ENCODE results near the gene GSN.

Gene GSN

DNA sequence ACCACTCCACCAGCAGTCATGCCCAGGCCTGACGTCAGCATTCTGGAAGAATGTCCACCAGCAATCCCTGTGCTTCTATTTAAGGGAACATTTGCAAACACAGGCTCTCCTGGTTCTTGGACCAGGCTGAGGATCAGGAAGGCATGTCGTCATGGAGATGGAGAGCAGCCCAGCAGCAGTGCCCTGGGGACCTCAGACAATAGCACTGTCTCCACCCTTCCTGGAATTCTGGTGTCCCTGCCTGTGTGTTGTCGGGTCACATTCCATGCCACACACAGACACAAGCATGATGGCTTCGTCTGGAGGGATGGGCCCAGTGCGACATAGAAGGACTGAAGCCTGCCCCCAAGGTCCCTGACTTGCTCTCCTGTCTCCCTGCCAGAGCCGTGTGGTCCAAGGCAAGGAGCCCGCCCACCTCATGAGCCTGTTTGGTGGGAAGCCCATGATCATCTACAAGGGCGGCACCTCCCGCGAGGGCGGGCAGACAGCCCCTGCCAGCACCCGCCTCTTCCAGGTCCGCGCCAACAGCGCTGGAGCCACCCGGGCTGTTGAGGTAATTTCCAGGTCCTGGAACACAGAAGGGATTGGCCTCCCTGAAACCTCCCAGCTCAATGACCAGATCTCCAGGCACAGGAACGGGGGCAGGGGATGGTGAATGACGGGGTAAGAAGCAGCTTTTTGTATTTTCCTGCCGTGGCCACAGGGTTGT is 58.3 kb downstream of the GSN start:
- DNase-seq: no peak

- DNase-seq: no peak
These were observed 59.1 kb downstream of the GSN start for GRCh38 chr9:121326901-121327613.

GRCh38 chr9:121328476-121328875 is 60.5 kb downstream of the GSN start:
- DNase-seq: no peak

- no peak for DNase-seq
These were observed 61.1 kb downstream of the GSN start for GRCh38 chr9:121328876-121329681.

- no peak for DNase-seq
These were observed 63.6 kb downstream of the GSN start for GRCh38 chr9:121331549-121331948.

DNA sequence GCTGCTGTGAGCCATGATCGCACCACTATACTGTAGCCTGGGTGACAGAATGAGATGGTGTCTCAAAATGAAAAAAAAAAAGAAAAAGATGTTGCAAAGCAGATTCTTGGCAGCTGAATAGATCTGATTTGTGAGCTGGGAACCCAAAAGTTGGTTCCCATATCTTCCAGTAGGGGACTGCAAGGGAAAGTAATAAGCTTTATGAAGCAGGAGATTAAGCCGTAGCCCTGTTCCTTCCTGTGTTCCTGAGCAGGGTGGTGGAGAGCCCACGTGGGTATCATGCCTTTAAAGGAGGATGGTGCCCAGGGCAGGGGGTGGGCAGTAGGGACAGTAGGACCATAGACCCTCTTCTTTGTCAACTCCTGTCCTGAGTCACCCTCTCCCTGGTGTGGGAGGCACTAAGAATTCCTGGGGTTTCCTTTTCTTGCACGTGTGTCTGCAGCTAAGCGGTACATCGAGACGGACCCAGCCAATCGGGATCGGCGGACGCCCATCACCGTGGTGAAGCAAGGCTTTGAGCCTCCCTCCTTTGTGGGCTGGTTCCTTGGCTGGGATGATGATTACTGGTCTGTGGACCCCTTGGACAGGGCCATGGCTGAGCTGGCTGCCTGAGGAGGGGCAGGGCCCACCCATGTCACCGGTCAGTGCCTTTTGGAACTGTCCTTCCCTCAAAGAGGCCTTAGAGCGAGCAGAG is 64.2 kb downstream of the GSN start:
- DNase-seq: no peak

- peak; percentile 86 for DNase-seq
These were observed 66.2 kb downstream of the GSN start for GRCh38 chr9:121333950-121334773.

GRCh38 chr9:121336665-121337064 is 68.7 kb downstream of the GSN start:
- no peak for DNase-seq

GRCh38 chr9:121339437-121339836 is 71.5 kb downstream of the GSN start:
- no peak for DNase-seq

- no peak for DNase-seq
These were observed 72.9 kb downstream of the GSN start for GRCh38 chr9:121340676-121341392.

GRCh38 chr9:121344184-121344583 is 76.2 kb downstream of the GSN start:
- no peak for DNase-seq

GRCh38 chr9:121345070-121345469 is 77.1 kb downstream of the GSN start:
- DNase-seq: no peak

- DNase-seq: no peak
These were observed 80.3 kb downstream of the GSN start for GRCh38 chr9:121348221-121348620.

GRCh38 chr9:121349009-121349408 is 81.0 kb downstream of the GSN start:
- no peak for DNase-seq

DNA sequence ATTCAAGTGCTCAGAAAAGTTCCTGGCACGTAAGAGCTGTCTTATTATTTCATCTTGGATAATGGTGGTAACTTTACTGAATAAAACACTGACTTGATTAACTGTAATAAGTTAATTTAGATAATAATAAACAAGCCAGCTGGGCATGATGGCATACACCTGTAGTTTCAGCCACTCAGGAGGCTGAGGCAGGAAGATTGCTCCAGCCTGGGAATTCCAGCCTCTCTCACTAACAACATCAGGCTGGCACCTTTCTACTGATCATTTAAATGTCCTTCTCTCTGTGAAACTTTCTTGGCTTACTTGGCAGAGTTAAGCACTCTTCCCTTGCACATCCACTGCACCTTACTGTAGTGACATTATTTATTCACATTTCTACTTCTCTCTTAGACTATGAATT is 82.1 kb downstream of the GSN start:
- no peak for DNase-seq

- DNase-seq: peak; percentile 89
These were observed 83.1 kb downstream of the GSN start for GRCh38 chr9:121350993-121351561.

DNA sequence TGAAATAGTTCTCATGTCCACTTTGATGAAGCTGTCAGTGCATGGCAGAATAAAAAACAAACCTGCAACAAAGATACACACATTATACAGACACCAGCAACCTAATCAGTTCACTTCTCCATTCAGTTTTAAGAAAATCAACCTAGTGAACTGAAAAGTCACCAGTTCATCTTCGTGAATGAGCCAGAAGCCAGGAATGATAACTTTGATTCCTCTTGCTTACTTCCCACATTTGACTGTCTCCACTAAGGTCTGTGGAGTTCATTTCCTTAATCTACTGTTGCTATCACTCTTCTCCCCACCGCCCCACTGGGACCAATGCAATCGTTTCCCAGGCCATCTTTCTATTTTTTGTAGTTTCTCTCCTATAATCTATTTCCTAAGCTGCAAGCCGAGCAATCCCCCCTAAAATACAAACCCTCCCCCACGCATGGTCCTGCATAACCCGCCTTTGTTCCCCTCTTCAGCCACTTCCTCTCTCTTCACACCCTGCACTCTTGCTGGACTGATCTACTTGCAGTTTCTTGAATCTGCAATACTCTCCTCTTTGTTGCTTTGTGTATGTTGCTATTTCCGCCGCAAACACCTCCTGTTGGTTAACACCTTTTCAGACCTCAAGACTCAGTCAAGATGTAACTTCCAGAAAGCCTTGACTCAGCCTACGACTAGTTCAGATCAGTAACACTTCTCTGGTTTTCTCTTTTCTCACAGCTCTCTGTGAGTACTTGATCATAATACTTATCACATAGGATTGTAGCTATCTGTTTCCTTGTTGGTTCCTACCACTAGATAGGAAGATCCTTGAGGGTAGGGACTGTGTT is 85.5 kb downstream of the GSN start:
- peak; percentile 76 for DNase-seq

- DNase-seq: peak; percentile 84
These were observed 86.2 kb downstream of the GSN start for GRCh38 chr9:121354141-121354540.

DNA sequence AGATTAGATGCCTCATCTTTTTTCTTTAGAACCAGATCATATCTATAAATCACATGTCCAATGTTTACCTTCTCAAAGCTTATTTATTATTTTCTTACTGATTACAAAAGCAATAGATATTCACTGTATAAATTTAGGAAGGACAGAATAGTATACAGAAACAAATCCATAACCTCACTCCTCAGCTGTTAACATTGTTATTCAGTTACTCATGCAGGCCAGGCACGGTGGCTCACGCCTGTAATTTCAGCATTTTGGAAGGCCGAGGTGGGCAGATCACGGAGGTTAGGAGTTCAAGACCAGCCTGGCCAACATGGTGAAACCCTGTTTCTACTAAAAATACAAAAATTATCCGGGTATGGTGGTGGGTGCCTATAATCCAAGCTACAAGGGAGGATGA is 86.8 kb downstream of the GSN start:
- DNase-seq: no peak

DNA sequence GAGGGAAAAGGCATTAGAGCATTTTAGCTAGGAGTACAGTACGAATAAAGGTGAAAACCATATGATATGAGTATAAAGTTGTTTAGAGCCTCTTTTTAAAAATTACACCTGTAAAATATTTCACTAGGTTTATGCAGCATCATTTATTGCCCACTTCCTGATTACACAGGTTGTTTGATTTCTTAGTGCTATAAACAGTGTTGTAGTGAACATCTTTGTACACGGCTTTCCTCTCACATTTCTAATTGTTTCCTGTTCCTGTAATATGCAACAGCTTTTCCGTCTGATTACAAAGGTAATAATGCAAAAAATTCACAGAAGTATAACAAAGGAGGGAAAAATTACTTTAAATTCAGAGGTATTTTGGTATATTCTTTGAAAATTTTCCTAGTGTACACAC is 89.0 kb downstream of the GSN start:
- no peak for DNase-seq
